Natural killer cell treated with Interleukin-12 subunit alpha and Interleukin-12 subunit beta and Interleukin-15 and Interleukin-18, amount 100 ng/mL, for 72 hours (primary cell): ENCODE results near the gene ATAD2B. TPM values are rescaled to one million over a fixed set of nuclear protein-coding genes. Genes with fewer than 3 reads are reported as not detected.
"Not testable (repeated sequence)": the region's sequence is repeated elsewhere in the genome, so short reads cannot be mapped to it uniquely, and the experiment has no call there.

Experiments used
- ATAC-seq, 2 donors: fragments of 150-1000 bp; cut with Tn5 transposase in 1 of 2; sonication (Bioruptor Pico), chemical (Tn5 transposase) in 1 of 2; 2 replicates each; pipeline ENCODE4 v1.10.0; 2021
- DNase-seq: peaks from one replicate; pipeline ENCODE4 v3.0.0; 2022; ENCODE audit warnings: low spot score
- H3K27ac Mint-ChIP-seq, 2 donors: 1 replicate in 1 of 2; 2 replicates in 1 of 2; pipeline ENCODE4 v1.8.0; 2022; ENCODE audit warnings: mixed read lengths in 2 of 2, mild to moderate bottlenecking in 1 of 2, moderate library complexity in 1 of 2
- H3K27me3 Mint-ChIP-seq, 2 donors: 1 replicate in 1 of 2; 2 replicates in 1 of 2; pipeline ENCODE4 v1.8.0; 2022; ENCODE audit warnings: mixed read lengths in 2 of 2
- H3K36me3 Mint-ChIP-seq: one replicate; pipeline ENCODE4 v1.8.0; 2022; ENCODE audit warnings: mixed read lengths
- H3K4me1 Mint-ChIP-seq, 2 donors: 1 replicate in 1 of 2; 2 replicates in 1 of 2; pipeline ENCODE4 v1.8.0; 2022; ENCODE audit warnings: low read depth in 2 of 2, mixed read lengths in 2 of 2, mild to moderate bottlenecking in 1 of 2
- H3K4me3 Mint-ChIP-seq: one replicate; pipeline ENCODE4 v1.8.0; 2022; ENCODE audit warnings: mixed read lengths
- H3K9me3 Mint-ChIP-seq: 2 replicates; pipeline ENCODE4 v1.8.0; 2022; ENCODE audit warnings: mixed read lengths
- total RNA-seq, 2 donors: library from RNA; stranded (reverse); gene quantifications; one replicate each; pipeline ENCODE4 v1.2.3, GENCODE V29; 2022

ATAD2B gene
- total RNA-seq, 2 donors from 2014 or later: 36.2 to 44.5 TPM

- DNase-seq (no peak), ATAC-seq (no peak)
- Mint-ChIP-seq H3K9me3 (no peaks in the 10 kb centered on the region), H3K27ac (no peak overlapping the region), H3K4me1 (no peaks in the 10 kb centered on the region), H3K4me3 (no peak overlapping the region), H3K36me3 (peaks cover 12% of the 10 kb centered on the region), H3K27me3 (no peaks in the 10 kb centered on the region)
Observed at GRCh38 chr2:23753291-23754010, 173.5 kb downstream of the ATAD2B start.

GRCh38 chr2:23751747-23752265, 175.1 kb downstream of the ATAD2B start:
- H3K27ac Mint-ChIP-seq: no peak overlapping the region
- ATAC-seq (no peak), DNase-seq (no peak)
- no peak overlapping the region for H3K4me3 Mint-ChIP-seq
- H3K9me3 Mint-ChIP-seq: no peaks in the 10 kb centered on the region
- H3K36me3 Mint-ChIP-seq: no peaks in the 10 kb centered on the region
- no peaks in the 10 kb centered on the region for H3K27me3 Mint-ChIP-seq
- H3K4me1 Mint-ChIP-seq: no peaks in the 10 kb centered on the region

GRCh38 chr2:23746141-23746863, 180.6 kb downstream of the ATAD2B start:
- H3K4me3 Mint-ChIP-seq: no peak overlapping the region
- no peaks in the 10 kb centered on the region for H3K9me3 Mint-ChIP-seq
- H3K27me3 Mint-ChIP-seq: no peaks in the 10 kb centered on the region
- DNase-seq: no peak
- no peaks in the 10 kb centered on the region for H3K4me1 Mint-ChIP-seq
- H3K36me3 Mint-ChIP-seq: no peaks in the 10 kb centered on the region
- H3K27ac Mint-ChIP-seq: no peak overlapping the region
- no peak for ATAC-seq

- ATAC-seq (no peak), DNase-seq (no peak)
- Mint-ChIP-seq H3K36me3 (no peaks in the 10 kb centered on the region), H3K27me3 (no peaks in the 10 kb centered on the region), H3K27ac (no peak overlapping the region), H3K4me1 (no peaks in the 10 kb centered on the region), H3K9me3 (no peaks in the 10 kb centered on the region), H3K4me3 (no peak overlapping the region)
Observed at GRCh38 chr2:23745726-23746105, 181.2 kb downstream of the ATAD2B start.

- ATAC-seq: no peak
- no peaks in the 10 kb centered on the region for H3K9me3 Mint-ChIP-seq
- no peaks in the 10 kb centered on the region for H3K27me3 Mint-ChIP-seq
- no peak overlapping the region for H3K27ac Mint-ChIP-seq
- H3K4me1 Mint-ChIP-seq: no peaks in the 10 kb centered on the region
- DNase-seq: no peak
- H3K4me3 Mint-ChIP-seq: no peak overlapping the region
- no peaks in the 10 kb centered on the region for H3K36me3 Mint-ChIP-seq
Observed at GRCh38 chr2:23745068-23745725, 181.7 kb downstream of the ATAD2B start.

GRCh38 chr2:23736783-23737182, 190.1 kb downstream of the ATAD2B start:
- H3K27me3 Mint-ChIP-seq, DNase-seq, H3K4me1 Mint-ChIP-seq, H3K9me3 Mint-ChIP-seq, H3K36me3 Mint-ChIP-seq, H3K4me3 Mint-ChIP-seq, H3K27ac Mint-ChIP-seq, ATAC-seq: not testable (repeated sequence)

GRCh38 chr2:23734416-23734815, 192.5 kb downstream of the ATAD2B start:
- Mint-ChIP-seq H3K4me3 (no peak overlapping the region), H3K27me3 (no peaks in the 10 kb centered on the region), H3K36me3 (peaks cover 14% of the 10 kb centered on the region), H3K9me3 (no peaks in the 10 kb centered on the region), H3K4me1 (peaks cover 0 to 4% of the 10 kb centered on the region in 2 donors), H3K27ac (no peak overlapping the region)
- DNase-seq (no peak), ATAC-seq (no peak)

GRCh38 chr2:23723029-23723428, 203.9 kb downstream of the ATAD2B start:
- ATAC-seq: not testable (repeated sequence)

GRCh38 chr2:23722255-23722654, 204.7 kb downstream of the ATAD2B start:
- DNase-seq (no peak), ATAC-seq (no peak)
- peaks cover 34% of the 10 kb centered on the region for H3K36me3 Mint-ChIP-seq
- H3K4me1 Mint-ChIP-seq: peaks cover 0 to 12% of the 10 kb centered on the region in 2 donors
- peaks cover 11% of the 10 kb centered on the region for H3K9me3 Mint-ChIP-seq
- no peak overlapping the region for H3K27ac Mint-ChIP-seq
- no peaks in the 10 kb centered on the region for H3K27me3 Mint-ChIP-seq
- no peak overlapping the region for H3K4me3 Mint-ChIP-seq

More at GRCh38 chr2:23723029-23723428, 203.9 kb downstream of the ATAD2B start:
- peaks cover 34% of the 10 kb centered on the region for H3K36me3 Mint-ChIP-seq
- H3K4me3 Mint-ChIP-seq, H3K27me3 Mint-ChIP-seq, H3K27ac Mint-ChIP-seq, DNase-seq: not testable (repeated sequence)
- peaks cover 0 to 11% of the 10 kb centered on the region in 2 donors for H3K4me1 Mint-ChIP-seq
- H3K9me3 Mint-ChIP-seq: peaks cover 11% of the 10 kb centered on the region

- DNase-seq: no peak
- no peaks in the 10 kb centered on the region for H3K27me3 Mint-ChIP-seq
- H3K9me3 Mint-ChIP-seq: peaks cover 11% of the 10 kb centered on the region
- ATAC-seq: no peak
- peaks cover 34% of the 10 kb centered on the region for H3K36me3 Mint-ChIP-seq
- H3K4me3 Mint-ChIP-seq: no peak overlapping the region
- peaks cover 0 to 18% of the 10 kb centered on the region in 2 donors for H3K4me1 Mint-ChIP-seq
- no peak overlapping the region for H3K27ac Mint-ChIP-seq
Observed at GRCh38 chr2:23721454-23721826, 205.5 kb downstream of the ATAD2B start.

GRCh38 chr2:23720705-23721453, 206.0 kb downstream of the ATAD2B start:
- no peak overlapping the region for H3K27ac Mint-ChIP-seq
- DNase-seq (no peak), ATAC-seq (no peak)
- no peak overlapping the region for H3K4me3 Mint-ChIP-seq
- H3K4me1 Mint-ChIP-seq: peaks cover 0 to 18% of the 10 kb centered on the region in 2 donors
- peaks cover 11% of the 10 kb centered on the region for H3K9me3 Mint-ChIP-seq
- no peaks in the 10 kb centered on the region for H3K27me3 Mint-ChIP-seq
- H3K36me3 Mint-ChIP-seq: peaks cover 33% of the 10 kb centered on the region

GRCh38 chr2:23719716-23720115, 207.2 kb downstream of the ATAD2B start:
- DNase-seq (no peak), ATAC-seq (no peak)
- Mint-ChIP-seq H3K36me3 (peaks cover 23% of the 10 kb centered on the region), H3K4me1 (peaks cover 0 to 18% of the 10 kb centered on the region in 2 donors), H3K4me3 (no peak overlapping the region), H3K9me3 (peaks cover 11% of the 10 kb centered on the region), H3K27me3 (no peaks in the 10 kb centered on the region), H3K27ac (no peak overlapping the region)

GRCh38 chr2:23718931-23719700, 207.8 kb downstream of the ATAD2B start:
- Mint-ChIP-seq H3K4me1 (peaks cover 0 to 18% of the 10 kb centered on the region in 2 donors), H3K36me3 (peaks cover 23% of the 10 kb centered on the region), H3K27me3 (no peaks in the 10 kb centered on the region), H3K9me3 (peaks cover 11% of the 10 kb centered on the region), H3K4me3 (no peak overlapping the region), H3K27ac (no peak overlapping the region)
- no peak for DNase-seq
- ATAC-seq: no peak
